Astrocyte of the spinal cord (primary cell): ENCODE measurements around the gene PDE4DIP.
"Not testable (repeated sequence)": the region's sequence is repeated elsewhere in the genome, so short reads cannot be mapped to it uniquely, and the experiment has no call there.

Experiments
- DNase-seq: peaks from one replicate; pipeline ENCODE4 v3.0.0; 2011; ENCODE audit warnings: low read depth, low spot score
- H3K4me3 ChIP-seq: 2 replicates; pipeline ENCODE4 v1.5.1; 2011; ENCODE audit warnings: low read depth, mild to moderate bottlenecking, low read length, moderate library complexity
- in situ Hi-C: cut with HindIII; loops from 2 replicates; pipeline ENCODE4 v1.10.0; 2017; ENCODE audit warnings: low sequenced_read_pairs

Gene PDE4DIP

GRCh38 chr1:148990233-148990788 lies 146.1 kb downstream of the PDE4DIP start:
- H3K4me3 ChIP-seq, in situ Hi-C loops, DNase-seq: not testable (repeated sequence)

- DNase-seq, in situ Hi-C loops: not testable (repeated sequence)
Measured at GRCh38 chr1:148991818-148992217, 147.6 kb downstream of the PDE4DIP start.

GRCh38 chr1:148992364-148992763 lies 148.1 kb downstream of the PDE4DIP start:
- DNase-seq, in situ Hi-C loops, H3K4me3 ChIP-seq: not testable (repeated sequence)

More at GRCh38 chr1:148991818-148992217, 147.6 kb downstream of the PDE4DIP start:
- not testable (repeated sequence) for H3K4me3 ChIP-seq

- in situ Hi-C loops, H3K4me3 ChIP-seq, DNase-seq: not testable (repeated sequence)
Measured at GRCh38 chr1:148996449-148997224, 152.4 kb downstream of the PDE4DIP start.

GRCh38 chr1:148997405-148997804 lies 153.2 kb downstream of the PDE4DIP start:
- H3K4me3 ChIP-seq, DNase-seq, in situ Hi-C loops: not testable (repeated sequence)

GRCh38 chr1:149002664-149003063 lies 158.4 kb downstream of the PDE4DIP start:
- H3K4me3 ChIP-seq, DNase-seq, in situ Hi-C loops: not testable (repeated sequence)

- in situ Hi-C loops, H3K4me3 ChIP-seq, DNase-seq: not testable (repeated sequence)
Measured at GRCh38 chr1:149008326-149008725, 164.1 kb downstream of the PDE4DIP start.

- DNase-seq, in situ Hi-C loops, H3K4me3 ChIP-seq: not testable (repeated sequence)
Measured at GRCh38 chr1:149008769-149009168, 164.5 kb downstream of the PDE4DIP start.

GRCh38 chr1:149009761-149010160 lies 165.5 kb downstream of the PDE4DIP start:
- in situ Hi-C loops, DNase-seq, H3K4me3 ChIP-seq: not testable (repeated sequence)

GRCh38 chr1:149012599-149012998 lies 168.4 kb downstream of the PDE4DIP start:
- H3K4me3 ChIP-seq, in situ Hi-C loops, DNase-seq: not testable (repeated sequence)

GRCh38 chr1:149013513-149013912 lies 169.3 kb downstream of the PDE4DIP start:
- H3K4me3 ChIP-seq, DNase-seq, in situ Hi-C loops: not testable (repeated sequence)

GRCh38 chr1:149015522-149015921 lies 171.3 kb downstream of the PDE4DIP start:
- in situ Hi-C loops = not testable (repeated sequence)

GRCh38 chr1:149016626-149017025 lies 172.4 kb downstream of the PDE4DIP start:
- DNase-seq, in situ Hi-C loops, H3K4me3 ChIP-seq: not testable (repeated sequence)

More at GRCh38 chr1:149015522-149015921, 171.3 kb downstream of the PDE4DIP start:
- not testable (repeated sequence) for DNase-seq, H3K4me3 ChIP-seq

- in situ Hi-C loops, DNase-seq, H3K4me3 ChIP-seq: not testable (repeated sequence)
Measured at GRCh38 chr1:149018577-149018976, 174.3 kb downstream of the PDE4DIP start.

GRCh38 chr1:149024327-149024726 lies 180.1 kb downstream of the PDE4DIP start:
- H3K4me3 ChIP-seq, in situ Hi-C loops, DNase-seq: not testable (repeated sequence)

GRCh38 chr1:149033916-149034315 lies 189.7 kb downstream of the PDE4DIP start:
- H3K4me3 ChIP-seq, DNase-seq, in situ Hi-C loops: not testable (repeated sequence)

- DNase-seq, in situ Hi-C loops, H3K4me3 ChIP-seq: not testable (repeated sequence)
Measured at GRCh38 chr1:149043056-149043455, 198.8 kb downstream of the PDE4DIP start.

GRCh38 chr1:149064611-149065010 lies 220.4 kb downstream of the PDE4DIP start:
- in situ Hi-C loops, H3K4me3 ChIP-seq, DNase-seq: not testable (repeated sequence)
